H1 (cell line): Measurements from ENCODE around the gene CCDC171. TPM values are rescaled to one million over a fixed set of nuclear protein-coding genes. Genes with fewer than 3 reads are reported as not detected.

Experiments used
- BACH1 ChIP-seq: IDR thresholded peaks from 2 replicates; pipeline ENCODE4 v1.6.1; 2012; ENCODE audit warnings: low read length, improper control_type of control experiment
- CBX5 ChIP-seq: fragments of 300-800, 300-1000 bp; sonication (generic); IDR thresholded peaks from 2 replicates; pipeline ENCODE4 v1.7.1; 2016; ENCODE audit warnings: antibody characterized with exemption, low read length, low read depth
- CEBPB ChIP-seq: IDR thresholded peaks from 2 replicates; pipeline ENCODE4 v1.6.1; 2012; ENCODE audit warnings: low read depth, low read length
- CTCF ChIP-seq, 3 experiments: IDR thresholded peaks; 1 replicate in 2 of 3; 2 replicates in 1 of 3; pipeline versions ENCODE4 v1.5.1 to v1.6.1; 2011; ENCODE audit warnings: low read length in 3 of 3, mild to moderate bottlenecking in 3 of 3, inconsistent platforms in 2 of 3, low read depth in 1 of 3, moderate library complexity in 1 of 3; ENCODE audit not compliant: insufficient read depth in 1 of 3; ENCODE audit errors: control extremely low read depth in 1 of 3
- MAFK ChIP-seq: IDR thresholded peaks from 2 replicates; pipeline ENCODE4 v1.6.1; 2012; ENCODE audit warnings: low read depth, mild to moderate bottlenecking, improper control_type of control experiment, low read length
- PHF8 ChIP-seq: fragments of 200-600 bp; sonication (generic); conservative IDR thresholded peaks from 2 replicates; pipeline ENCODE4 v1.7.1; 2012; ENCODE audit warnings: low read depth, mild to moderate bottlenecking, inconsistent platforms, low read length, moderate library complexity
- SP4 ChIP-seq: IDR thresholded peaks from 2 replicates; pipeline ENCODE4 v1.6.1; 2012; ENCODE audit warnings: low read length, inconsistent platforms
- ZNF274 ChIP-seq: IDR thresholded peaks from 2 replicates; pipeline ENCODE4 v1.7.0; 2012; ENCODE audit warnings: low read length, borderline replicate concordance; ENCODE audit errors: extremely low read depth
- polyA plus RNA-seq, 7 experiments: library from polyadenylated mRNA; depleted of rRNA in 3 of 7; stranded (reverse) in 5 of 7; unstranded in 2 of 7; fragments of >200 nt in 5 of 7; fragments of 200-250 nt in 2 of 7; gene quantifications; 1 replicate in 5 of 7; 2 replicates in 1 of 7; 4 replicates in 1 of 7; pipeline versions ENCODE4 v1.2.1 to v1.2.3, GENCODE V29; 2011 to 2013; ENCODE audit warnings: missing spikeins in 2 of 7, mixed read lengths in 2 of 7
- total RNA-seq: library from RNA; stranded (reverse); fragmentation: NEBNext Ultra II Directional; extraction: Animal tissue kit (Norgen Biotek cat#: 25700); gene quantifications from 2 replicates; pipeline ENCODE4 v1.2.1, GENCODE V29; 2021

The CCDC171 gene
- total and polyA plus RNA-seq, 2 of the 8 experiments (the other 6 are each of a cell fraction or from before 2014, with no cell fraction given): 0.83 to 2.3 TPM

- TF ChIP-seq CTCF (IDR thresholded peaks at IDR 0.05; ENCODE audit: control extremely low read depth in 1 of 3, insufficient read depth in 1 of 3, low read depth in 1 of 3, low read length in 3 of 3): no peak
- TF ChIP-seq ZNF274: no peak
- TF ChIP-seq PHF8: no peak
- TF ChIP-seq SP4: no peak
- no peak for TF ChIP-seq CBX5
- no peak for TF ChIP-seq BACH1
- no peak for TF ChIP-seq CEBPB
- no peak for TF ChIP-seq MAFK
Observed at GRCh38 chr9:15524845-15525455, 27.9 kb upstream of the CCDC171 start (continued).
